ENCODE data around the gene ZNF501. TPM values are rescaled to one million over a fixed set of nuclear protein-coding genes. Genes with fewer than 3 reads are reported as not detected.

Gene ZNF501
- polyA plus RNA-seq, 1 donor: 14.8 TPM

Other genes with a start within 250 kb of the ZNF501 start
- 19.4 TPM for gene ZKSCAN7, start 174.4 kb upstream of the ZNF501 start, polyA plus RNA-seq (ENCODE audit: insufficient read length)
- 15.9 TPM for gene ZNF660, start 144.7 kb upstream of the ZNF501 start, polyA plus RNA-seq (ENCODE audit: insufficient read length)
- 40.3 TPM for gene ZNF197, start 104.6 kb upstream of the ZNF501 start, polyA plus RNA-seq (ENCODE audit: insufficient read length)
- 14.0 TPM for gene ZNF35, start 80.9 kb upstream of the ZNF501 start, polyA plus RNA-seq (ENCODE audit: insufficient read length)
- 16.8 TPM for gene ZNF502, start 17.0 kb upstream of the ZNF501 start, polyA plus RNA-seq (ENCODE audit: insufficient read length)
- 62.1 TPM for gene KIAA1143, start 32.0 kb downstream of the ZNF501 start, polyA plus RNA-seq (ENCODE audit: insufficient read length)
- gene KIF15, start 32.2 kb downstream of the ZNF501 start, polyA plus RNA-seq (ENCODE audit: insufficient read length): 39.8 TPM
- 30.7 TPM for gene TMEM42, start 132.3 kb downstream of the ZNF501 start, polyA plus RNA-seq (ENCODE audit: insufficient read length)
- 0.18 TPM for gene TGM4, start 145.0 kb downstream of the ZNF501 start, polyA plus RNA-seq (ENCODE audit: insufficient read length)
- 93.8 TPM for gene ZDHHC3, start 246.5 kb downstream of the ZNF501 start, polyA plus RNA-seq (ENCODE audit: insufficient read length)
- gene EXOSC7, start 246.6 kb downstream of the ZNF501 start, polyA plus RNA-seq (ENCODE audit: insufficient read length): 54.4 TPM